GM18867 (cell line): ENCODE measurements around the gene VWA3B.
"Not testable (repeated sequence)": the region's sequence is repeated elsewhere in the genome, so short reads cannot be mapped to it uniquely, and the experiment has no call there.

ENCODE experiments used
- ATAC-seq: cut with Tn5 transposase; IDR thresholded peaks from one replicate; pipeline ENCODE4 v1.9.1; 2021; ENCODE audit warnings: mild to moderate bottlenecking, moderate library complexity; ENCODE audit not compliant: unreplicated experiment

Gene VWA3B

GRCh38 chr2:98130073-98130472 is 43.1 kb downstream of the VWA3B start:
- not testable (repeated sequence) for ATAC-seq

- ATAC-seq = no peak
These were observed 47.4 kb downstream of the VWA3B start for GRCh38 chr2:98134172-98135005.

GRCh38 chr2:98137196-98137595 is 50.2 kb downstream of the VWA3B start:
- ATAC-seq = no peak

GRCh38 chr2:98138978-98139377 is 52.0 kb downstream of the VWA3B start:
- not testable (repeated sequence) for ATAC-seq

GRCh38 chr2:98140210-98140609 is 53.2 kb downstream of the VWA3B start:
- ATAC-seq = no peak

GRCh38 chr2:98142106-98142791 is 55.3 kb downstream of the VWA3B start:
- no peak for ATAC-seq

- no peak for ATAC-seq
These were observed 58.1 kb downstream of the VWA3B start for GRCh38 chr2:98145070-98145469.

- not testable (repeated sequence) for ATAC-seq
These were observed 60.9 kb downstream of the VWA3B start for GRCh38 chr2:98147900-98148299.

GRCh38 chr2:98148595-98149332 is 61.8 kb downstream of the VWA3B start:
- ATAC-seq = no peak

GRCh38 chr2:98149333-98149697 is 62.3 kb downstream of the VWA3B start:
- ATAC-seq = no peak

- ATAC-seq = no peak
These were observed 66.5 kb downstream of the VWA3B start for GRCh38 chr2:98153481-98153880.

GRCh38 chr2:98155291-98155690 is 68.3 kb downstream of the VWA3B start:
- ATAC-seq = no peak

GRCh38 chr2:98155716-98156115 is 68.7 kb downstream of the VWA3B start:
- ATAC-seq = no peak

GRCh38 chr2:98156304-98156703 is 69.3 kb downstream of the VWA3B start:
- ATAC-seq = no peak

- ATAC-seq = no peak
These were observed 70.6 kb downstream of the VWA3B start for GRCh38 chr2:98157557-98157956.

GRCh38 chr2:98158305-98158704 is 71.3 kb downstream of the VWA3B start:
- no peak for ATAC-seq

GRCh38 chr2:98160554-98160953 is 73.6 kb downstream of the VWA3B start:
- no peak for ATAC-seq

GRCh38 chr2:98161186-98161585 is 74.2 kb downstream of the VWA3B start:
- no peak for ATAC-seq

GRCh38 chr2:98164256-98164655 is 77.3 kb downstream of the VWA3B start:
- ATAC-seq = no peak

- no peak for ATAC-seq
These were observed 78.6 kb downstream of the VWA3B start for GRCh38 chr2:98165516-98166071.

GRCh38 chr2:98167916-98168315 is 80.9 kb downstream of the VWA3B start:
- no peak for ATAC-seq
